Measurements from ENCODE around the gene MFAP2. TPM values are rescaled to one million over a fixed set of nuclear protein-coding genes. Genes with fewer than 3 reads are reported as not detected.

Gene MFAP2
- total and polyA plus RNA-seq, 11 donors = 1.2 to 13.0 (median 2.3) TPM

GRCh38 chr1:17023102-17023501 is 42.7 kb upstream of the MFAP2 start:
- Histone ChIP-seq H3K4me1 (peaks cover 0 to 30% (median 0%) of the 10 kb centered on the region in 12 donors), H3K4me3 (no peak overlapping the region), H3K27me3 (no peaks in the 10 kb centered on the region), H3K27ac (no peak overlapping the region), H3K36me3 (peaks cover 0 to 100% (median 99%) of the 10 kb centered on the region in 9 donors), H3K9me3 (no peaks in the 10 kb centered on the region)
- TF ChIP-seq POLR2A (IDR thresholded peaks at IDR 0.05) (no peak), CTCF (IDR thresholded peaks at IDR 0.05) (no peak)
- ATAC-seq = no peak
- 55 to 70% (median 60%) methylated on average over 4 of the region's 4 CpGs for WGBS, 4 donors
- intact Hi-C loops (cut with DNase I) = no loop called here
- no peak for DNase-seq

- Histone ChIP-seq H3K9me3 (no peaks in the 10 kb centered on the region), H3K27me3 (no peaks in the 10 kb centered on the region), H3K4me3 (no peak overlapping the region), H3K4me1 (peaks cover 0 to 19% (median 0%) of the 10 kb centered on the region in 12 donors), H3K27ac (no peak overlapping the region), H3K36me3 (peaks cover 0 to 99% (median 93%) of the 10 kb centered on the region in 9 donors)
- 84 to 92% (median 86%) methylated on average over 10 of the region's 10 CpGs for WGBS, 4 donors
- intact Hi-C loops (cut with DNase I) = no loop called here
- DNase-seq (no peak), ATAC-seq (no peak)
- TF ChIP-seq CTCF (IDR thresholded peaks at IDR 0.05) (no peak), POLR2A (IDR thresholded peaks at IDR 0.05) (no peak)
Measured at GRCh38 chr1:17021896-17022295, 41.5 kb upstream of the MFAP2 start.

- no peak for ATAC-seq
- peaks cover 0 to 18% (median 0%) of the 10 kb centered on the region in 12 donors for H3K4me1 ChIP-seq
- no peak for DNase-seq
- peaks cover 0 to 85% (median 80%) of the 10 kb centered on the region in 9 donors for H3K36me3 ChIP-seq
- H3K4me3 ChIP-seq = no peak overlapping the region
- TF ChIP-seq POLR2A (IDR thresholded peaks at IDR 0.05) (no peak), CTCF (IDR thresholded peaks at IDR 0.05) (no peak)
- intact Hi-C loops (cut with DNase I) = no loop called here
- WGBS, 4 donors = 96 to 100% (median 100%) methylated on average over 2 of the region's 2 CpGs
- no peaks in the 10 kb centered on the region for H3K9me3 ChIP-seq
- no peaks in the 10 kb centered on the region for H3K27me3 ChIP-seq
- H3K27ac ChIP-seq = no peak overlapping the region
Measured at GRCh38 chr1:17020502-17020901, 40.1 kb upstream of the MFAP2 start.

- 21 to 34% (median 29%) methylated on average over 1 of the region's 1 CpG for WGBS, 4 donors
- Histone ChIP-seq H3K9me3 (no peaks in the 10 kb centered on the region), H3K4me3 (no peak overlapping the region), H3K4me1 (peaks cover 0 to 22% (median 0%) of the 10 kb centered on the region in 12 donors), H3K36me3 (peaks cover 0 to 69% (median 64%) of the 10 kb centered on the region in 9 donors), H3K27me3 (no peaks in the 10 kb centered on the region), H3K27ac (peak overlapping the region in 1 of 12 donors; percentile 37)
- intact Hi-C loops (cut with DNase I) = loop anchor here in 1 of 10 donors (10.0 kb wide), 1 partner anchor 54 kb away; no protein-coding TSS in a partner anchor
- DNase-seq (no peak), ATAC-seq (no peak)
- TF ChIP-seq CTCF (IDR thresholded peaks at IDR 0.05) (no peak), POLR2A (IDR thresholded peaks at IDR 0.05) (no peak)
Measured at GRCh38 chr1:17018849-17019248, 38.4 kb upstream of the MFAP2 start.

Measured in heart left ventricle (tissue), 16 donors.